GM23248 (cell line): Measurements from ENCODE around the gene MAF. TPM values are rescaled to one million over a fixed set of nuclear protein-coding genes. Genes with fewer than 3 reads are reported as not detected.

Source experiments
- DNase-seq: peaks from one replicate; pipeline ENCODE4 v3.0.0-alpha.2; 2015
- H2AFZ ChIP-seq: fragments of 200-600 bp; sonication (generic); 2 replicates; pipeline ENCODE4 v1.6.1; 2016; ENCODE audit warnings: antibody characterized with exemption
- H3F3A ChIP-seq: fragments of 200-600 bp; sonication (generic); 2 replicates; pipeline ENCODE4 v1.6.1; 2016; ENCODE audit warnings: mild to moderate bottlenecking, antibody characterized with exemption, mixed run types; ENCODE audit not compliant: insufficient read depth
- H3K27ac ChIP-seq: fragments of 200-600 bp; sonication (generic); 2 replicates; pipeline ENCODE4 v1.5.1; 2016; ENCODE audit warnings: mild to moderate bottlenecking
- H3K27me3 ChIP-seq: fragments of 200-600 bp; sonication (generic); replicated peaks from 2 replicates; pipeline ENCODE4 v1.6.1; 2016; ENCODE audit warnings: mild to moderate bottlenecking; ENCODE audit not compliant: insufficient read depth
- H3K36me3 ChIP-seq: fragments of 200-600 bp; sonication (generic); 2 replicates; pipeline ENCODE4 v1.6.1; 2016; ENCODE audit warnings: low read depth, mild to moderate bottlenecking
- H3K4me1 ChIP-seq: fragments of 200-600 bp; sonication (generic); 2 replicates; pipeline ENCODE4 v1.6.1; 2016; ENCODE audit warnings: mild to moderate bottlenecking; ENCODE audit not compliant: insufficient read depth
- H3K4me2 ChIP-seq: fragments of 200-600 bp; sonication (generic); one replicate; pipeline ENCODE4 v1.6.1; 2016; ENCODE audit warnings: mild to moderate bottlenecking; ENCODE audit not compliant: unreplicated experiment
- H3K4me3 ChIP-seq: fragments of 200-600 bp; sonication (generic); 2 replicates; pipeline ENCODE4 v1.5.1; 2016; ENCODE audit warnings: mild to moderate bottlenecking
- H3K79me2 ChIP-seq: fragments of 200-600 bp; sonication (generic); 2 replicates; pipeline ENCODE4 v1.6.1; 2016; ENCODE audit warnings: mild to moderate bottlenecking; ENCODE audit not compliant: insufficient read depth
- H3K9ac ChIP-seq: fragments of 200-600 bp; sonication (generic); 2 replicates; pipeline ENCODE4 v1.6.1; 2016; ENCODE audit warnings: mild to moderate bottlenecking
- H3K9me2 ChIP-seq: fragments of 200-600 bp; sonication (generic); 2 replicates; pipeline ENCODE4 v1.6.1; 2016; ENCODE audit warnings: mixed run types, mild to moderate bottlenecking, moderate library complexity; ENCODE audit not compliant: insufficient read depth
- H3K9me3 ChIP-seq: fragments of 200-600 bp; sonication (generic); one replicate; pipeline ENCODE4 v1.6.1; 2017; ENCODE audit warnings: low read depth
- H4K20me1 ChIP-seq: fragments of 200-600 bp; sonication (generic); 2 replicates; pipeline ENCODE4 v1.6.0; 2016; ENCODE audit not compliant: insufficient read depth
- EZH2 ChIP-seq: fragments of 200-600 bp; sonication (generic); IDR thresholded peaks from 2 replicates; pipeline ENCODE4 v1.6.1; 2018; ENCODE audit warnings: antibody characterized with exemption, mild to moderate bottlenecking; ENCODE audit not compliant: insufficient read depth, poor library complexity, severe bottlenecking
- EZH2phosphoT487 ChIP-seq: fragments of 200-600 bp; sonication (generic); IDR thresholded peaks from 2 replicates; pipeline ENCODE4 v1.6.1; 2018; ENCODE audit warnings: antibody characterized with exemption, moderate library complexity, mild to moderate bottlenecking, low read depth; ENCODE audit not compliant: insufficient read depth
- WGBS, 2 experiments: methylation state at CpG; one replicate each; pipeline ENCODE4 v1.1.6; 2015 to 2017; ENCODE audit warnings: low lambda C conversion rate in 2 of 2, low coverage in 1 of 2; ENCODE audit errors: missing lambda C conversion rate in 2 of 2; 5-methylcytosine and 5-hydroxymethylcytosine counted together
- in situ Hi-C: fragments of 300-500 bp; cut with MboI; formaldehyde crosslinking; loops from 2 replicates; pipeline ENCODE4 v1.15.0; 2020
- polyA plus RNA-seq: library from polyadenylated mRNA; unstranded; fragments of >200 nt; fragmentation: Nextera tagmentation; extraction: Ambion mirVana; gene quantifications from 2 replicates; pipeline ENCODE4 v1.2.1, GENCODE V29; 2016
- total RNA-seq: library from RNA; depleted of rRNA; stranded (reverse); fragments of >200 nt; shearing (Covaris generic); gene quantifications from 2 replicates; pipeline ENCODE4 v1.2.3, GENCODE V29; 2014

MAF gene
- total and polyA plus RNA-seq, 2 experiments from 2014 or later = 0.22 TPM; not detected in 1

DNA sequence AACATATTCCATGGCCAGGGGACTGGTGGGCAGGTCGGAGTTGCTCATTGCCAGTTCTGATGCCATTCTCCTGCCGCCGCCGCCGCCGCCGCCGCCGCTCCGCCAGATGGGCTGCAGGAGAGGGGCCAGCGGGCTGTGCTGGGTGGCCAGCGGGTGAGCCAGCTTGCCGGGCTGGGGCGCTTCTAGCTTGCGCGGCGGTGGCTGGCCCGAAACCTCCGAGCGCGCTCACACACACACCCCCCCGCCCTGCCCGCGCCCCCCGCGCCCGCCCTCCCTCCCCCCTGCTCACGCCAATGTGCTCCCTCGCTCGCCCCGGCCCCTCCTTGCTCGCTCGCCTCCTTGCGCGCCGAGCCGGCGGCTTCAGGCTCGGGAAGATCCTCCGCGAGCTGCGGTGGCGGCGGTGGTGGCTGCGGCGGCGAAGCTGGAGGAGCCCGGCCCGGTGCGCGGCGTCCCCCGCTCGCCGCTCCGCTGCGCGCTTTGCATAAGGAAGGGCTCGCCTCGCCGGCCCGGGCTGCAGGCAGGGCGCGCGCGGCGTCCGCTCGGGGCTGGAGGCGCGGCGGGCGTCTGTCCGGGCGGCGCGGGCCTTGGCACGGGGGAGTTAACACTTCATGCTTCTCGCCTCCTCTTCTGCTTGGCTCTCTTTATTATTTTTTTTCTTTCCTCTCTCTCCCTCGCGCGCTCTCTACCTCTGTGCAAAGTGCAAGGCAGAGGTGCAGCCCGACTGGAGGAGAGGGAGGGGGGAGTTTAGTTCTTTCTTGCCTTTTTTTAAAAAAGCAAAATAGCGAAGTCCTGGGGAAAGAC, 500 bp downstream of the MAF start:
- H3K4me2 ChIP-seq = peak overlapping the region; percentile 87
- no peaks in the 10 kb centered on the region for H3K9me3 ChIP-seq
- peak overlapping the region; percentile 68 for H2AFZ ChIP-seq
- no peak overlapping the region for H3K9ac ChIP-seq
- in situ Hi-C loops = no loop called here
- TF ChIP-seq EZH2phosphoT487 (no peak), EZH2 (no peak)
- peaks cover 6% of the 10 kb centered on the region; the same call in 1 of the 2 replicates for H3K4me1 ChIP-seq
- H4K20me1 ChIP-seq = no peaks in the 10 kb centered on the region
- no peaks in the 10 kb centered on the region for H3K36me3 ChIP-seq
- H3K27me3 ChIP-seq = peaks cover 71% of the 10 kb centered on the region
- peak overlapping the region; percentile 65 for H3K4me3 ChIP-seq
- H3K79me2 ChIP-seq = no peaks in the 10 kb centered on the region
- H3K27ac ChIP-seq = no peak overlapping the region
- no peaks in the 10 kb centered on the region for H3K9me2 ChIP-seq
- WGBS, 2 experiments = 1% methylated on average over 53 to 67 of the region's 84 CpGs
- H3F3A ChIP-seq = no peaks in the 10 kb centered on the region
- DNase-seq = peak; percentile 55

DNA sequence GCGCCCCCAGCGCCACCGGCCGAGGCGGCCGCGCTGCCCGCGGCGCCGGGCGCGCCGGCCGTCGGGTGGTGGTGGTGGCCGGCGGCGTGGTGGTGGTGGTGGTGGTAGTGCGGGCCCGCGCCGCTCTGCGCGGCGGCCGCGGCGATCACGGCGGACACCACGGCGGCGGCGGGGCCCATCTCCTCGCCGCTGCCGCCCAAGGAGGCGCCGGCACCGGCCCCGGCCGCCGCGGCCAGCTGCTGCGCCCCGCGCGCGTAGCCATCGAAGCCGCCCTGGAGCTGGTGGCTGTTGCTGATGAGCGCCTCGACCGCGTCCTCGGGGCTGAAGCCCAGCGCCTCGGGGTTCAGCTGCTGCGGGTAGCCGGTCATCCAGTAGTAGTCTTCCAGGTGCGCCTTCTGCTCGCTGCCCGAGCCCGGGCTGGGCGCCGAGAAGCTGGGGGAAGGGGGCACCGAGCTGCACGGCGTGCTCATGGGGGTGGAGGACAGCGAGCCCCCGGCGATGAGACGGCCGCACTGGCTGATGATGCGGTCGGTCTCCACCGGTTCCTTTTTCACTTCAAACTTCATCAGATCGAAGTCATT, 1.2 kb downstream of the MAF start:
- no peak overlapping the region for H3K9ac ChIP-seq
- H3K4me1 ChIP-seq = peaks cover 6% of the 10 kb centered on the region; the same call in 1 of the 2 replicates
- H3K9me3 ChIP-seq = no peaks in the 10 kb centered on the region
- H4K20me1 ChIP-seq = no peaks in the 10 kb centered on the region
- H3K4me3 ChIP-seq = no peak overlapping the region
- H2AFZ ChIP-seq = no peak overlapping the region
- H3K36me3 ChIP-seq = no peaks in the 10 kb centered on the region
- no peak overlapping the region for H3K4me2 ChIP-seq
- TF ChIP-seq EZH2 (peak; percentile 64), EZH2phosphoT487 (0 out of 2 replicates have a peak, but pooled peaks have one; percentile 59)
- no peak overlapping the region for H3K27ac ChIP-seq
- H3K27me3 ChIP-seq = peaks cover 75% of the 10 kb centered on the region
- no peaks in the 10 kb centered on the region for H3K79me2 ChIP-seq
- H3K9me2 ChIP-seq = no peaks in the 10 kb centered on the region
- peak; percentile 20 for DNase-seq
- WGBS, 2 experiments = 3 to 5% methylated on average over 40 to 57 of the region's 79 CpGs
- H3F3A ChIP-seq = no peaks in the 10 kb centered on the region
- in situ Hi-C loops = no loop called here

DNA sequence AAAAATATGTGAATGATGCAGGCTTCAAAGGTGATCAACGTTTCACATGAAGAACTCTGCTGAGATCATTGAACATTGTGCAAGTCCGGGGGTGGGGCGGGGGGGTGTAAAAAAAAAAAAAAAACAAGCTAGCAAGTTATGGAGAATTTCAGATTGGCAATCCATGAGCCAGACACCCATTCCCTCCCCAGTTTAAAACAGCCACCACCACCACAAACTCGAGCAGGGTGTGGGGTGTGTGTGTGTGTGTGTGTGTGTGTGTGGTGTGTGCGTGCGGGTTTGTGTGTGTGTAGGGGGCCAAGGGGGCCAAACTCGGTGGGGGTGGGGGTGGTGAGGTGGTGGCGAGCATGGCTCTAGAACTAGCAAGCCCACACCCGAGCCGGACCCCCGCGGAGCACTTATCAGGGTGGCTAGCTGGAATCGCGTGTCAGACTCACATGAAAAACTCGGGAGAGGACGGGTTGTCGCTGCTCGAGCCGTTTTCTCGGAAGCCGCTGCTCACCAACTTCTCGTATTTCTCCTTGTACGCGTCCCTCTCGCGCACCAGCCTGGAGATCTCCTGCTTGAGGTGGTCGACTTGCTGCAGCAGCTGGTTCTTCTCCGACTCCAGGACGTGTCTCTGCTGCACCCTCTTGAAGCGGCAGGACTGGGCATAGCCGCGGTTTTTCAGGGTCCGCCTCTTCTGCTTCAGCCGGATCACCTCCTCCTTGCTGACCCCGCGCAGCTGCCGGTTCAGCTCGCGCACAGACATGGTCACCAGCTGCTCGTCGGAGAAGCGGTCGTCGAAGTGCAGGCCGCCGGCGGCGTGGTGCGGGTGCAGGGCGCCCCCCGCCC, 2.0 kb downstream of the MAF start:
- in situ Hi-C loops = no loop called here
- Histone ChIP-seq H3K9me3 (no peaks in the 10 kb centered on the region), H3K9ac (no peak overlapping the region), H3K36me3 (no peaks in the 10 kb centered on the region), H3K27ac (no peak overlapping the region), H2AFZ (no peak overlapping the region), H3K27me3 (peaks cover 75% of the 10 kb centered on the region), H3F3A (no peaks in the 10 kb centered on the region), H3K4me1 (peaks cover 6% of the 10 kb centered on the region; the same call in 1 of the 2 replicates), H3K9me2 (no peaks in the 10 kb centered on the region), H3K4me2 (no peak overlapping the region), H3K79me2 (no peaks in the 10 kb centered on the region), H3K4me3 (no peak overlapping the region), H4K20me1 (no peaks in the 10 kb centered on the region)
- 2 to 3% methylated on average over 27 to 31 of the region's 51 CpGs for WGBS, 2 experiments
- TF ChIP-seq EZH2 (no peak), EZH2phosphoT487 (no peak)
- DNase-seq = peak; percentile 12

DNA sequence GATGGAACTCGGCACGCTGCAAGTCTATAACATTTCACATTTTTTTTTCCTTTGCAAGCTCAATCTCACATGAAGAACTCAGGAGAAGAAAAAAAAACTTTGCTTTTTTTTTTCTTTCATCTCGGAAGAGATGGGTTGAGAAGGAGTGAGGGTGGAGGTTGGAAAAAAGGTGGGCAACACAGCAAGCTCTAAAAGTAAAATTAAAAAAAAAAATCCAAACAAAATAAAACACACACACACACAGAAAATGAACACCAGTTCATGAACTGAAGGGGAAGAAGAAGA, 2.5 kb downstream of the MAF start:
- DNase-seq = no peak
- H3K9ac ChIP-seq = no peak overlapping the region
- no peaks in the 10 kb centered on the region for H3K9me3 ChIP-seq
- peaks cover 6% of the 10 kb centered on the region; the same call in 1 of the 2 replicates for H3K4me1 ChIP-seq
- in situ Hi-C loops = no loop called here
- no peaks in the 10 kb centered on the region for H3F3A ChIP-seq
- H3K27ac ChIP-seq = no peak overlapping the region
- no peak overlapping the region for H2AFZ ChIP-seq
- no peaks in the 10 kb centered on the region for H3K79me2 ChIP-seq
- H3K36me3 ChIP-seq = no peaks in the 10 kb centered on the region
- WGBS, 2 experiments = 8 to 13% methylated on average over 3 of the region's 3 CpGs
- no peak overlapping the region for H3K4me2 ChIP-seq
- no peaks in the 10 kb centered on the region for H4K20me1 ChIP-seq
- H3K9me2 ChIP-seq = no peaks in the 10 kb centered on the region
- H3K27me3 ChIP-seq = peaks cover 74% of the 10 kb centered on the region
- TF ChIP-seq EZH2phosphoT487 (no peak), EZH2 (peak; percentile 7)
- no peak overlapping the region for H3K4me3 ChIP-seq
